GM19455 (cell line): ENCODE measurements around the gene UBE2F.
A peak's percentile ranks its signal among the peaks of the same experiment; 100 is the strongest.
"Not testable (repeated sequence)": the region's sequence is repeated elsewhere in the genome, so short reads cannot be mapped to it uniquely, and the experiment has no call there.

Experiments used
- ATAC-seq: cut with Tn5 transposase; IDR thresholded peaks from one replicate; pipeline ENCODE4 v1.9.1; 2021; ENCODE audit not compliant: unreplicated experiment

The UBE2F gene

GRCh38 chr2:238042849-238043584 is 76.2 kb downstream of the UBE2F start:
- ATAC-seq, result no peak

- ATAC-seq, result no peak
These were observed 77.0 kb downstream of the UBE2F start for GRCh38 chr2:238043851-238044250.

DNA sequence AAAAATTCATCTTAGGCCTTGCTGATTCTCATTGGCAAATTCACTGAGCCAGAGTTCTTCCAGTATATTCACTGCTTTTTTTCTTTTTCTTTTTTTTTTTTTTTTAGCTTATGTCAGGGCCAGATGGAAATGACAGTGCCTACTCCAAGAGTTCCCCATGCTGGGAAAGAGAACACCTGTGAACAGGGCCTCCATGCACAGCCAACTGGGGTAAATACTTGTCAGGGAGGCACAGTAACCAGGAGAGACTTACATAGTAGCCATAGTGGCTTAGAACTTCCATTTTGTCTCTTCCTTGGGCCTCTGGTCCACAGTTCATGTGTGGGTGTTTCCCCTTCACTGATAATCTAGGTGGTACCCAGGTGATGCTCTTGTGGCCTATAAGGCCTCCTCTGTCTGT is 78.8 kb downstream of the UBE2F start:
- ATAC-seq, result no peak

GRCh38 chr2:238046725-238047270 is 80.0 kb downstream of the UBE2F start:
- no peak for ATAC-seq

DNA sequence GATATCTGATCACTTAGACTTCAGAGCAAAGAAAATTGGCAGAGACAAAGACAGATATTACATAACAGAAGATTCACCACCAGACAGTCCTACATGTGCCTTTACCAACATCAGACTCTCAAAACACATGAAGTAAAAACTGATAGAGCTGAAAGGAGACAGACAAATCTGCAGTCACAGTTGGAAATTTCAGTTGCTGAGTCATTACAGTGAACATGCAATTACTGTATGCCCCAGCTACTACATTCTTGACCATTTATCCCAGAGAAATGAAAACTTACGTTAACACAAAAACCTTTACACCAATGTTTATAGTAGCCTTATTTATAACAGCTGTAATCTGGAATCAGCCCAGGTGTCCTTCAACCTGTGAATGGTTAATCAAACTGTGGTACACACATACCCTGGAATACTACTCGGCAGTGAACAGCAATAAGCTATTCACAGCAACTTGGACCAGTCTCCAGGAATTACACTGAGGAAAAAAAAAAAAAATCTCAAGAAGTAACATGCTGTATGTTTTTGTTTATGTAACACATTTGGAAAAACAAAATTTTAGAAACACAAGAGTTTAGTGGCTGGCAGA is 86.5 kb downstream of the UBE2F start:
- ATAC-seq, result no peak

- no peak for ATAC-seq
These were observed 89.0 kb downstream of the UBE2F start for GRCh38 chr2:238055841-238056240.

DNA sequence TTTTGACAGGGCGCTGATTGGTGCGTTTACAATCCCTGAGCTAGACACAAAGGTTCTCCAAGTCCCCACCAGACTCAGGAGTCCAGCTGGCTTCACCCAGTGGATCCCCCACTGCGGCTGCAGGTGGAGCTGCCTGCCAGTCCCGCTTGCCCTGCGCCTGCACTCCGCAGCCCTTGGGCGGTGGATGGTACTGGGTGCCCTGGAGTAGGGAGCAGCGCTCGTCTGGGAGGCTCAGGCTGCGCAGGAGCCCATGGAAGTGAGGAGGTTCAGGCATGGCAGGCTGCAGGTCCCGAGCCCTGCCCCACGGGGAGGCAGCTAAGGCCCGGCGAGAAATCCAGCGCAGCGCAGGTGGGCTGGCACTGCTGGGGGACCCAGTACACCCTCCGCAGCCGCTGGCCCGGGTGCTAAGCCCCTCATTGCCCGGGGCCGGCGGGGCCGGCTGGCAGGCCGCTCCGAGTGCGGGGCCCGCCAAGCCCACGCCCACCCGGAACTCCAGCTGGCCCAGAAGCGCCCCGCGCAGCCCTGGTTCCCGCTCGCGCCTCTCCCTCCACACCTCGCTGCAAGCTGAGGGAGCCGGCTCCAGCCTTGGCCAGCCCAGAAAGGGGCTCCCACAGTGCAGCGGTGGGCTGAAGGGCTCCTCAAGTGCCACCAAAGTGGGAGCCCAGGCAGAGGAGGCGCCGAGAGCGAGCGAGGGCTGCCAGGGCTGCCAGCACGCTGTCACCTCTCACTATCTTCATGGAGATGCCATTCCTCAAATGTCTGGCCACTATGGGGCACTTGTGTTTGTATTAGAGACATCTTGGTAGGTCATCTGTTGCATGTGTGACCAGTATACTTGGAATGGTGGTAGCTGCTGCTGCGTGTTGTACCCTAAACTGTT is 91.1 kb downstream of the UBE2F start:
- not testable (repeated sequence) for ATAC-seq

GRCh38 chr2:238059505-238059904 is 92.7 kb downstream of the UBE2F start:
- ATAC-seq, result no peak

GRCh38 chr2:238060096-238060541 is 93.3 kb downstream of the UBE2F start:
- peak; percentile 12 for ATAC-seq

DNA sequence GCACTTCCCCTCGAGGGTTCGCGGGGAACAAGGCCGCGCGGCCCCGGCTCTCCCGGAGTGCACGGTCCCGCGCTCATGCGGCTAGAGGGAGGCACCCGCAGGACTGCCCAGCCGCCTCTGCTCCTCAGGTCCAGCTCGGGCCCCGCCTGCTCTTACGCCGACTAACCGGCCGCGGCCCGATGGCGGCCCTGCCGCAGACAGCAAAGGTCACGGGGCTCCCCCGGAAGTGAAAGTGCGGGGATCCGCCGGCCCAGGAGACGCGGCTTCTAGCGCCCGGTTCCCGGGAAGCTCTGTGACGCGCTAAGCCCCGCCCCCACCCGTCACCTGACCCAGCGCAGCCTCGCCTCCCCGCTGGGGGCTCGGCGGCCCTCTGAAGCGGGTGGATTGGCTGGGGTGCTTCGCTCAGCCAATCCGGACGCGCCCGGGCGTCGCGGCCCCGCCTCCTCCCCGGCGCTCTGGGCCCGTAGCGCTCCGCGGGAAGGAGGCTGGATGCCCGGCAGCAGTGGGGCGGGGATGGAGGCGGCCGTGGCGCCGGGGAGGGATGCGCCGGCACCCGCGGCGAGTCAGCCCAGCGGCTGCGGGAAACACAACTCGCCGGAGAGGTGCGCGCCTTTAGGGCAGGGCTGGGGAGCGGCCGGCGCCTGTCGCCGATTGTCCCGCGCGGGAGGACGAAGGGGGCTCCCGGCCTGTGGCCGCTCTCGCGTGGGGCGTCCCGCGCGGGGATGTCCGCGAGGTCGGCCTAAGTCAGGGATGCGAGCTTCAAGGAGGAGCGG is 93.9 kb downstream of the UBE2F start, which contains the start of gene SCLY:
SCLY (plus strand) TSS at position 460 of the 773 bp plus-strand sequence; CDS start at position 514, 54 bp downstream.
- peak; percentile 94 for ATAC-seq

- ATAC-seq, result peak; percentile 29
These were observed 94.7 kb downstream of the UBE2F start for GRCh38 chr2:238061315-238062202.

- ATAC-seq, result no peak
These were observed 96.8 kb downstream of the UBE2F start for GRCh38 chr2:238063414-238064189.

DNA sequence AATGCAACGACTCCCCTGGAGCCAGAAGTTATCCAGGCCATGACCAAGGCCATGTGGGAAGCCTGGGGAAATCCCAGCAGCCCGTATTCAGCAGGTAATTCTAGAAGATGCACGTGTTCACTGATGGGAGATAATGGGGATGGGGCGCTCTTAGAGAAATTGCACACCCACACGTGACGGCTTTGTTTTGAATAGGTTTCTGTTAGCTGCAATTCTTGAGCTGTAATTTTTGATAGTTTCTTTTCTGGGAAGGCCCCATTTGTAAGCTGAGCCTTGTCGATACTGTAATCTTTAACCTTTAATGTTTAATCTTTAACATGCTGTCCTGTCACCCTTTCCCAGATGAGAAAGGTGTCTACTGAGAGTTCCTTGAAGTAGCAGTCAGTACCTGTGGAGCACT is 97.6 kb downstream of the UBE2F start:
- no peak for ATAC-seq

DNA sequence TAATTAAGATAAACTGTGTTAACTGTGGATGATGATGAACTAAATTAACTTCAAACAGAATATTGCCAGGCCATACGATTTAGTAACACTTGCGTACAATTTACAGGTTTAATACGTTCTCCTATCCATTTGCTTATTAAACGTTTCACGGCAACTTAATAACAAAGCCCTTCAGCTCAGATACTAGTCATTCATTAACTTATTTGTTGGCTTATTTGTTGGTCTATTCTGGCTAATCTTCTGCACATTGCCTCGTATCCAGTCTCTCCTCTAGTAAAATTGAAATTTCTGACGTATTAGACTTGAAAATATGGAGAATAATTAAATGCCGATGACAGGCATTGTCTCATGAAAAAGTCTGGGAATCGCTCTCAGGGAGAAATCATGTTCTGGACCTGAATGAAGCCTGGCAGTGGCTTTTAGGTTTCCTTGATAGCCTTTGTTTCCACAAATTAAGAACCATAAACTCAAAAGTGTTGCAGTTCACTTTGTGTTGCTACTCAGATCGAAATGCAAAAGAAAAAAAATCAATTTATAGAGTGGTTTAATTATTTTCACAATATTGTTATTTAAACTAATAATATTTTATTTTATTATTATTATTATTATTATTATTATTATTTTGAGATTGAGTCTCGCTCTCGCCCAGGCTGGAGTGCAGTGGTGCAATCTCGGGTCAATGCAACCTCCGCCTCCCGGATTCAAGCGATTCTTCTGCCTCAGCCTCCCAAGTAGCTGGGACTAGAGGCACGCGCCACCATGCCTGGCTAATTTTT is 98.4 kb downstream of the UBE2F start:
- ATAC-seq, result no peak

DNA sequence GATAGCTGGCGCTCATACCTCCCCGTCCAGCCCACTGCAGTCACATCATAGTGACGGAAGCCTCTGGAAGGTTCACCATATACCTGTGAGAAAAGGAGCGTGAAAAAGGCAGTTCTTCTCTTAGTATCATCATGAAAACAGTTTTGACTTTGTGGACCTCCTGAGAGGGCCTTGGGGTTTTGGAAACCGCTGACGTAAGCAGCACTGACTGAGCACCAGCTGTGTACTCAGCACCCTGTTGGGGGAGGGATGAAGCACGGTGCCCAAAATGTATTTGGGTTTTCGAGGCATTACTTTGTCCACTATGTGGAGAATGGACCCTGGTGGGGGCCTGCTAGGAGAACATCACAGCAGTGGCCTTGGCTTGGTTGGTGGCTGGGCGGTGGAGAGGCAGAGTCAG is 99.4 kb downstream of the UBE2F start:
- no peak for ATAC-seq

DNA sequence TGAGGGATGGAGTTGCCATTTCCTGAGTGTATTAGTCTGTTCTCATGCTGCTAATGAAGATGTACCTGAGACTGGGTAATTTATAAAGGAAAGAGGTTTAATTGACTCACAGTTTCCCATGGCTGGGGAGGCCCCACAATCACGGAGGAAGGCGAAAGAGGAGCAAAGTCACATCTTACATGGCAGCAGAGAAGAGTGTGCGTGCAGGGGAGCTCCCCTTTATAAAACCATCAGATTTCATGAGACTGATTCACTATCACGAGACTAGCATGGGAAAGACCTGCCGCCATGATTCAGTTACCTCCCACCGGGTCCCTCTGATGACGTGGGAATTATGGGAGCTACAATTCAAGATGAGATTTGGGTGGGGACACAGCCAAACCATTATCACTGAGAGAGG is 99.9 kb downstream of the UBE2F start:
- ATAC-seq, result not testable (repeated sequence)

DNA sequence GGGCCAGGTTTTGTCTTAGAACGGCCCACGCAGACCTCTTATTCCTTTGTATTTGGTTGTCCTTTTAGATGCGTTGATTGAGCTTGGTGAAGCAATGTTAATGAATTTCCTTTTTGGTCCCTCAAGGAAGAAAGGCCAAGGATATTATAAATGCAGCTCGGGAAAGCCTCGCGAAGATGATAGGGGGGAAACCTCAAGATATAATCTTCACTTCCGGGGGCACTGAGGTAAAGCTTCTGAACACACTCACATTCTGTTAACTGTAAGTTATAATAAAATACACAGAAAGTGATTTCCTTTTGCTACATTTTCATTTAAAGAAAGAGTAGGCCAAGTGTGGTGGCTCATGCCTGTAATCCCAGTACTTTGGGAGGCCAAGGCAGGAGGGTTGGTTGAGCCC is 101.1 kb downstream of the UBE2F start:
- no peak for ATAC-seq
